RWPE1 (cell line): Measurements from ENCODE around the gene PRND.

Source experiments
- CTCF ChIA-PET: fragments of 350-600 bp; sonication (Branson Sonifier 250); formaldehyde crosslinking; extraction: SDS; loops from one replicate; lab custom pipeline; 2021; lab: Yijun Ruan, JAX
- POLR2A ChIA-PET: fragments of 400-600 bp; formaldehyde crosslinking; extraction: SDS; loops from one replicate; lab custom pipeline; 2020; ENCODE audit warnings: antibody characterized with exemption; ENCODE audit not compliant: low non-redundant PET; lab: Yijun Ruan, JAX
- DNase-seq: peaks from one replicate; pipeline ENCODE4 v3.0.0; 2012; ENCODE audit warnings: low spot score
- H3K27ac ChIP-seq: fragments of 450-650 bp; 2 replicates; pipeline ENCODE4 v1.5.1; 2017
- CTCF ChIP-seq: fragments of 450-650 bp; conservative IDR thresholded peaks from 2 replicates; pipeline ENCODE4 v1.5.1; 2017; ENCODE audit warnings: low read depth, mild to moderate bottlenecking

The PRND gene

GRCh38 chr20:4689220-4689619 is 32.5 kb upstream of the PRND start:
- POLR2A ChIA-PET: no interaction called here

GRCh38 chr20:4691753-4692152 is 30.0 kb upstream of the PRND start:
- ChIA-PET CTCF (interaction anchor here (0.7 to 0.8 kb wide), 2 partner anchors 449 to 964 kb away, joined by 3 read pairs; no protein-coding TSS in a partner anchor), POLR2A (no interaction called here)
- no peak overlapping the region for H3K27ac ChIP-seq
- no peak for DNase-seq
- TF ChIP-seq CTCF: no peak

More at GRCh38 chr20:4689220-4689619, 32.5 kb upstream of the PRND start:
- TF ChIP-seq CTCF: no peak
- DNase-seq: no peak
- no peak overlapping the region for H3K27ac ChIP-seq
- CTCF ChIA-PET: no interaction called here

- H3K27ac ChIP-seq: no peak overlapping the region
- TF ChIP-seq CTCF: no peak
- POLR2A ChIA-PET: interaction anchor here (0.6 to 0.7 kb wide), 2 partner anchors 287 to 407 kb away, joined by 3 to 7 read pairs; no protein-coding TSS in a partner anchor
- CTCF ChIA-PET: interaction anchor here (0.6 to 0.7 kb wide), 2 partner anchors 326 to 641 kb away, joined by 3 to 5 read pairs; no protein-coding TSS in a partner anchor
- no peak for DNase-seq
Measured at GRCh38 chr20:4694076-4694475, 27.6 kb upstream of the PRND start.

GRCh38 chr20:4697189-4697830 is 24.4 kb upstream of the PRND start:
- H3K27ac ChIP-seq: no peak overlapping the region
- POLR2A ChIA-PET: no interaction called here
- TF ChIP-seq CTCF: no peak
- DNase-seq: no peak
- CTCF ChIA-PET: interaction anchor here (0.5 to 0.9 kb wide), 3 partner anchors 12 to 94 kb away, joined by 4 to 5 read pairs (median 4); no protein-coding TSS in a partner anchor

GRCh38 chr20:4697831-4698221 is 23.9 kb upstream of the PRND start:
- CTCF ChIA-PET: interaction anchor here (0.5 kb wide), 1 partner anchor 11 kb away, joined by 5 read pairs; no protein-coding TSS in a partner anchor
- TF ChIP-seq CTCF: no peak
- DNase-seq: no peak
- POLR2A ChIA-PET: no interaction called here
- H3K27ac ChIP-seq: no peak overlapping the region

GRCh38 chr20:4699216-4699615 is 22.5 kb upstream of the PRND start:
- no peak overlapping the region for H3K27ac ChIP-seq
- ChIA-PET CTCF (no interaction called here), POLR2A (no interaction called here)
- no peak for TF ChIP-seq CTCF
- no peak for DNase-seq
